CD14-positive monocyte (primary cell): ENCODE measurements around the gene BCL2L11. TPM values are rescaled to one million over a fixed set of nuclear protein-coding genes. Genes with fewer than 3 reads are reported as not detected.

Source experiments
- DNase-seq, 3 donors: peaks; one replicate each; pipeline ENCODE4 v3.0.0-alpha.2; 2011 to 2022
- H2AFZ ChIP-seq: 2 replicates; pipeline ENCODE4 v1.6.0; 2012; ENCODE audit warnings: mild to moderate bottlenecking, low read depth, low read length, inconsistent platforms; ENCODE audit not compliant: insufficient read depth, poor library complexity, severe bottlenecking
- H3K27ac ChIP-seq, 2 donors: 1 replicate in 1 of 2; 2 replicates in 1 of 2; pipeline ENCODE4 v1.5.1; 2012 to 2013; ENCODE audit warnings: low read length in 2 of 2, control low read depth in 1 of 2, inconsistent platforms in 1 of 2, low read depth in 1 of 2, mild to moderate bottlenecking in 1 of 2
- H3K27me3 ChIP-seq, 2 donors: one replicate each; pipeline versions ENCODE4 v1.6.0 to v1.6.1; 2011 to 2013; ENCODE audit warnings: low read length in 2 of 2; ENCODE audit not compliant: control insufficient read depth in 2 of 2, insufficient read depth in 2 of 2
- H3K36me3 ChIP-seq, 2 donors: replicated peaks in 1 of 2; 1 replicate in 1 of 2; 2 replicates in 1 of 2; pipeline versions ENCODE4 v1.5.1 to v1.6.1; 2012 to 2013; ENCODE audit warnings: low read length in 2 of 2, control low read depth in 1 of 2, inconsistent platforms in 1 of 2, mild to moderate bottlenecking in 1 of 2; ENCODE audit not compliant: insufficient read depth in 2 of 2, control insufficient read depth in 1 of 2
- H3K4me1 ChIP-seq, 2 donors: 1 replicate in 1 of 2; 2 replicates in 1 of 2; pipeline versions ENCODE4 v1.5.1 to v1.6.1; 2012 to 2013; ENCODE audit warnings: low read length in 2 of 2, control low read depth in 1 of 2, inconsistent platforms in 1 of 2, mild to moderate bottlenecking in 1 of 2, moderate library complexity in 1 of 2; ENCODE audit not compliant: insufficient read depth in 2 of 2, control insufficient read depth in 1 of 2
- H3K4me2 ChIP-seq: replicated peaks from 2 replicates; pipeline ENCODE3; 2012; ENCODE audit warnings: low read length, moderate library complexity, mild to moderate bottlenecking; ENCODE audit not compliant: poor library complexity, severe bottlenecking; ENCODE audit errors: extremely low read depth
- H3K4me3 ChIP-seq, 3 experiments: fragments of 200-600 bp in 1 of 3; sonication (generic) in 1 of 3; replicated peaks in 1 of 3; 1 replicate in 2 of 3; 2 replicates in 1 of 3; pipeline ENCODE4 v1.5.1; 2011 to 2013; ENCODE audit warnings: low read length in 3 of 3, mild to moderate bottlenecking in 3 of 3, control low read depth in 2 of 3, low read depth in 2 of 3, inconsistent platforms in 1 of 3, moderate library complexity in 1 of 3
- H3K79me2 ChIP-seq: 2 replicates; pipeline ENCODE4 v1.6.0; 2012; ENCODE audit warnings: mild to moderate bottlenecking, control low read depth, inconsistent platforms, low read length, moderate library complexity; ENCODE audit not compliant: insufficient read depth
- H3K9ac ChIP-seq: 2 replicates; pipeline ENCODE4 v1.6.0; 2017; ENCODE audit warnings: low read length, mild to moderate bottlenecking; ENCODE audit not compliant: insufficient read depth, poor library complexity, severe bottlenecking
- H3K9me3 ChIP-seq, 2 donors: replicated peaks in 1 of 2; 1 replicate in 1 of 2; 2 replicates in 1 of 2; pipeline versions ENCODE4 v1.5.1 to v1.6.1; 2012 to 2013; ENCODE audit warnings: low read length in 2 of 2, control low read depth in 1 of 2; ENCODE audit not compliant: control insufficient read depth in 1 of 2, insufficient read depth in 1 of 2
- H4K20me1 ChIP-seq: 2 replicates; pipeline ENCODE4 v1.6.0; 2012; ENCODE audit warnings: mild to moderate bottlenecking, low read length, control low read depth, moderate library complexity; ENCODE audit not compliant: insufficient read depth
- H3K27ac Mint-ChIP-seq, 7 donors: one replicate each; pipeline ENCODE4 v1.8.0; 2020; ENCODE audit warnings: mild to moderate bottlenecking in 7 of 7, mixed read lengths in 7 of 7, moderate library complexity in 6 of 7, inconsistent platforms in 2 of 7
- H3K27me3 Mint-ChIP-seq, 3 donors: one replicate each; pipeline ENCODE4 v1.8.0; 2021 to 2022; ENCODE audit warnings: low read depth in 3 of 3, mild to moderate bottlenecking in 3 of 3, mixed read lengths in 3 of 3, moderate library complexity in 3 of 3, inconsistent platforms in 1 of 3
- H3K36me3 Mint-ChIP-seq, 2 donors: one replicate each; pipeline ENCODE4 v1.8.0; 2020; ENCODE audit warnings: mixed read lengths in 2 of 2, inconsistent platforms in 1 of 2, mild to moderate bottlenecking in 1 of 2
- H3K4me1 Mint-ChIP-seq: one replicate; pipeline ENCODE4 v1.8.0; 2020; ENCODE audit warnings: mild to moderate bottlenecking, mixed read lengths
- H3K4me3 Mint-ChIP-seq, 2 donors: one replicate each; pipeline ENCODE4 v1.8.0; 2020; ENCODE audit warnings: mild to moderate bottlenecking in 2 of 2, mixed read lengths in 2 of 2, moderate library complexity in 1 of 2
- H3K9me3 Mint-ChIP-seq, 7 donors: one replicate each; pipeline ENCODE4 v1.8.0; 2020 to 2022; ENCODE audit warnings: mixed read lengths in 7 of 7, mild to moderate bottlenecking in 6 of 7, moderate library complexity in 6 of 7, inconsistent platforms in 2 of 7
- CTCF ChIP-seq: fragments of 200-600 bp; IDR thresholded peaks from one replicate; pipeline ENCODE4 v1.8.0; 2022; ENCODE audit warnings: antibody characterized with exemption, mild to moderate bottlenecking
- WGBS: methylation state at CpG from one replicate; pipeline ENCODE4 v1.1.5; 2013; ENCODE audit warnings: missing lambda C conversion rate; ENCODE audit not compliant: insufficient coverage; 5-methylcytosine and 5-hydroxymethylcytosine counted together
- intact Hi-C, 2 donors: fragments of 100-400 bp; cut with micrococcal nuclease; formaldehyde crosslinking; loops; one replicate each; pipeline versions ENCODE4 v1.15.0 to v1.15.1; 2023
- polyA plus RNA-seq, 3 donors: library from polyadenylated mRNA; depleted of rRNA in 1 of 3; unstranded in 2 of 3; stranded (reverse) in 1 of 3; fragments of 300-500 nt in 2 of 3; fragments of >200 nt in 1 of 3; fragmentation: Illumina TruSeq in 2 of 3; gene quantifications; 1 replicate in 2 of 3; 2 replicates in 1 of 3; pipeline ENCODE4 v1.2.3, GENCODE V29; 2012 to 2021

The BCL2L11 gene
- polyA plus RNA-seq, 3 donors = 8.8 to 27.6 (median 20.4) TPM

GRCh38 chr2:111121828-111122630 is 1.3 kb downstream of the BCL2L11 start:
- 2% methylated on average over 93 of the region's 93 CpGs for WGBS
- Mint-ChIP-seq H3K27me3 (peaks cover 34 to 42% (median 36%) of the 10 kb centered on the region in 3 donors), H3K4me1 (peaks cover 52% of the 10 kb centered on the region), H3K9me3 (peaks cover 0 to 24% (median 3%) of the 10 kb centered on the region in 7 donors), H3K36me3 (peaks cover 39 to 49% of the 10 kb centered on the region in 2 donors), H3K27ac (peak overlapping the region; percentile 88 to 94 (median 93)), H3K4me3 (peak overlapping the region; percentile 95 to 98)
- peaks cover 17 to 35% of the 10 kb centered on the region in 2 donors for H3K27me3 ChIP-seq
- H3K4me3 ChIP-seq = peak overlapping the region; percentile 89 to 98 (median 97)
- intact Hi-C loops = loop anchor here in 1 of 2 donors (5.0 to 10.0 kb wide), 2 partner anchors 130 to 307 kb away; no protein-coding TSS in a partner anchor
- H3K36me3 ChIP-seq = peaks cover 29 to 35% of the 10 kb centered on the region in 2 donors
- H3K9me3 ChIP-seq = no peaks in the 10 kb centered on the region
- H3K27ac ChIP-seq = peak overlapping the region; percentile 85 to 90
- peak overlapping the region; percentile 80 for H3K9ac ChIP-seq
- H2AFZ ChIP-seq = peak overlapping the region; percentile 59
- H4K20me1 ChIP-seq = peaks cover 59% of the 10 kb centered on the region
- peaks cover 38% of the 10 kb centered on the region for H3K79me2 ChIP-seq
- peak overlapping the region; percentile 97 for H3K4me2 ChIP-seq
- peak; percentile 81 to 85 (median 83) for DNase-seq
- no peak for TF ChIP-seq CTCF
- H3K4me1 ChIP-seq = peaks cover 55 to 59% of the 10 kb centered on the region in 2 donors

- peak; percentile 59 to 71 (median 66) for DNase-seq
- H3K4me1 ChIP-seq = peaks cover 51 to 58% of the 10 kb centered on the region in 2 donors
- peaks cover 32 to 42% of the 10 kb centered on the region in 2 donors for H3K36me3 ChIP-seq
- Mint-ChIP-seq H3K9me3 (peaks cover 0 to 23% (median 2%) of the 10 kb centered on the region in 7 donors), H3K36me3 (peaks cover 45 to 53% of the 10 kb centered on the region in 2 donors), H3K4me1 (peaks cover 54% of the 10 kb centered on the region), H3K27me3 (peaks cover 26 to 34% (median 30%) of the 10 kb centered on the region in 3 donors), H3K4me3 (peak overlapping the region; percentile 90 to 98), H3K27ac (peak overlapping the region; percentile 80 to 92 (median 88))
- H3K4me2 ChIP-seq = peak overlapping the region; percentile 97
- H3K27me3 ChIP-seq = peaks cover 13 to 27% of the 10 kb centered on the region in 2 donors
- under 1% methylated on average over 92 of the region's 92 CpGs for WGBS
- TF ChIP-seq CTCF = no peak
- intact Hi-C loops = loop anchor here in 1 of 2 donors (5.0 to 10.0 kb wide), 2 partner anchors 131 to 308 kb away; no protein-coding TSS in a partner anchor
- H2AFZ ChIP-seq = peak overlapping the region; percentile 66
- H3K9ac ChIP-seq = peak overlapping the region; percentile 80
- H3K79me2 ChIP-seq = peaks cover 38% of the 10 kb centered on the region
- H4K20me1 ChIP-seq = peaks cover 67% of the 10 kb centered on the region
- H3K9me3 ChIP-seq = no peaks in the 10 kb centered on the region
- H3K4me3 ChIP-seq = peak overlapping the region; percentile 75 to 98 (median 84)
- H3K27ac ChIP-seq = peak overlapping the region; percentile 47 to 85
Observed at GRCh38 chr2:111122631-111123421, 2.1 kb downstream of the BCL2L11 start.
